ENCODE measurements around the gene HIVEP3.

The HIVEP3 gene

GRCh38 chr1:41468122-41468762 lies 450.5 kb downstream of the HIVEP3 start:
- TF ChIP-seq SIN3A (IDR thresholded peaks at IDR 0.05; ENCODE audit: borderline replicate concordance, insufficient read depth, low read length) (no peak), POLR2AphosphoS5 (IDR thresholded peaks at IDR 0.05; ENCODE audit: low read depth, low read length) (no peak)

DNA sequence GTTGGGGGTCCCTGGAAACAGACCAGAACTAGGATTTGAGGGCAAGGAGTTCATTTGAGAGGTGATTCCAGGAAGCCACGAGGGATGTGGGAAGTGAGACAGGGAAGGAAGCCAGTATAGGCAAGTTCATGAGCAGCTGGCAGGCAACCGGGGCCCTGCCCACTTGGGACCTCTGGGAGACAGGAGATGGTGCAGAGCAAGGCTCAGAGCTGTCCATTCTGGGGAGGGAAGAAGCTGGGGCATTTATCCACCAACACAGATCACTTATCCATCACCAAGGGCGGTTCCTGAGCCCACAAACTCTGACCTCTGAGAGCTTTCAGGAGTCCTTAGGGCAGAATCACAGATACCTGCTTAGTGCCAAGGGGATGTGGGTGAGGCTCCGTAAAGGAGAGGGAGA lies 451.0 kb downstream of the HIVEP3 start:
- TF ChIP-seq FOXP2 (optimal IDR thresholded peaks at IDR 0.05; ENCODE audit: borderline replicate concordance, extremely low read depth, extremely low read length, insufficient read depth) (no peak), SIN3A (IDR thresholded peaks at IDR 0.05; ENCODE audit: borderline replicate concordance, insufficient read depth, low read length) (no peak), POLR2AphosphoS5 (IDR thresholded peaks at IDR 0.05; ENCODE audit: low read depth, low read length) (no peak), TAF1 (IDR thresholded peaks at IDR 0.05; ENCODE audit: borderline replicate concordance, insufficient read depth, low read length) (no peak), REST (IDR thresholded peaks at IDR 0.05; ENCODE audit: insufficient read depth in 1 of 2, low read depth in 2 of 2, low read length in 2 of 2) (no peak)

- TF ChIP-seq TAF1 (IDR thresholded peaks at IDR 0.05; ENCODE audit: borderline replicate concordance, insufficient read depth, low read length) (no peak), POLR2AphosphoS5 (IDR thresholded peaks at IDR 0.05; ENCODE audit: low read depth, low read length) (no peak), SIN3A (IDR thresholded peaks at IDR 0.05; ENCODE audit: borderline replicate concordance, insufficient read depth, low read length) (no peak), FOXP2 (optimal IDR thresholded peaks at IDR 0.05; ENCODE audit: borderline replicate concordance, extremely low read depth, extremely low read length, insufficient read depth) (no peak), REST (IDR thresholded peaks at IDR 0.05; ENCODE audit: insufficient read depth in 1 of 2, low read depth in 2 of 2, low read length in 2 of 2) (no peak)
Observed at GRCh38 chr1:41466146-41466545, 452.6 kb downstream of the HIVEP3 start.

DNA sequence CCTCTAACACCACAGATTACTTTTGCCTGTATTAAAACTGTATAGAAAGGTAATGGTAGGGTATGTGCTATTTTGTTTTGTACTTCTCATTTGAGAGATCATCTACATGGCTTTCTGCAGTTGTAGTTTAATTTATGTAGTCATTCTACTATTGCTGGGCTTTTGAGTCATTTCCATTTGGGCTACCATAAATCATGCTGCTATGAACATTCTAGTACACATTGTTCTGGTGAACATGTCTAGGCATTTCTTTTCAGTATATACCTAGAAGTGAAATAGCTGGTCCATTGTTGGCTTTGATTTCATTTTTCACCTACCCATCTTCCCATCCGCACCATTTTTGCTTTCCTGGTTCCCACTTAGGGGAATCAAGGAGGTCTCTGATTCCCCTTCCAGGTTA lies 453.0 kb downstream of the HIVEP3 start:
- TF ChIP-seq TAF1 (IDR thresholded peaks at IDR 0.05; ENCODE audit: borderline replicate concordance, insufficient read depth, low read length): no peak
- TF ChIP-seq REST (IDR thresholded peaks at IDR 0.05; ENCODE audit: insufficient read depth in 1 of 2, low read depth in 2 of 2, low read length in 2 of 2): no peak
- TF ChIP-seq SIN3A (IDR thresholded peaks at IDR 0.05; ENCODE audit: borderline replicate concordance, insufficient read depth, low read length): no peak
- no peak for TF ChIP-seq POLR2AphosphoS5 (IDR thresholded peaks at IDR 0.05; ENCODE audit: low read depth, low read length)
- TF ChIP-seq FOXP2 (optimal IDR thresholded peaks at IDR 0.05; ENCODE audit: borderline replicate concordance, extremely low read depth, extremely low read length, insufficient read depth): no peak

DNA sequence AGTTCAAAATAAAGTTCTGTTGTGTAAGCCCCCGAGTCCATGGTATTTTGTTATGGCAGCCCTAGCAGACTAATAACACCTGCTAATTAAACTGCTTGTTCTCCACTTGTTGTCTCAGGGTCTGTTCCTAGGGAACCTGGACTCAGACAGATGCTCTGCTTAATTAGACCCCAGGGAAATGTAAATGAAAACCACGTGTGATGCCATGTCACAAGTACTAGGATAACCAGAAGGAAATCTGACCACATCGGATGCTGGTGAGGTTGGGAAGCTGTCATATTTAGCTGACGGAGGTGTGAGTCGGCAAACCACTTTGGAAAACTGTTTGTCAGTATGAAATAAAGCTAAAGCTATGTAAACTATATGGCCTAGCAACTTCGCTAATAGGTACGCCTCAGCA lies 453.8 kb downstream of the HIVEP3 start:
- TF ChIP-seq SIN3A (IDR thresholded peaks at IDR 0.05; ENCODE audit: borderline replicate concordance, insufficient read depth, low read length) (no peak), TAF1 (IDR thresholded peaks at IDR 0.05; ENCODE audit: borderline replicate concordance, insufficient read depth, low read length) (no peak), FOXP2 (optimal IDR thresholded peaks at IDR 0.05; ENCODE audit: borderline replicate concordance, extremely low read depth, extremely low read length, insufficient read depth) (no peak), POLR2AphosphoS5 (IDR thresholded peaks at IDR 0.05; ENCODE audit: low read depth, low read length) (no peak), REST (IDR thresholded peaks at IDR 0.05; ENCODE audit: insufficient read depth in 1 of 2, low read depth in 2 of 2, low read length in 2 of 2) (no peak)
